ENCODE data around the gene DMD.
"Not testable (repeated sequence)": the region's sequence is repeated elsewhere in the genome, so short reads cannot be mapped to it uniquely, and the experiment has no call there.

DMD gene

DNA sequence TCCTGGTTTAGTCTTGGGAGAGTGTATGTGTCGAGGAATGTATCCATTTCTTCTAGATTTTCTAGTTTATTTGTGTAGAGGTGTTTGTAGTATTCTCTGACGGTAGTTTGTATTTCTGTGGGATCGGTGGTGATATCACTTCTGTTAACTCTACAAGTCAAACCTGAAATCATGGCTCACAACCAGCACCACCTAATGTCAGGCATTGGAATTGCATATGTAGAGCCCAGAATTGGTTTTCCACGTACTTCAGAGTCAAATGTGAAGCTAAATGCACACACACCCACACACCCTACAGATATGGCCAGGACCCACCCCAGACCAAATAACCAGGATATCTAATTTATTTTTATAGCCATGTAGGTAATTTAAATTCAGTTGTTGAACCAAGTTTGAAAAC is 964.7 kb downstream of the DMD start:
- not testable (repeated sequence) for ATAC-seq, DNase-seq

DNA sequence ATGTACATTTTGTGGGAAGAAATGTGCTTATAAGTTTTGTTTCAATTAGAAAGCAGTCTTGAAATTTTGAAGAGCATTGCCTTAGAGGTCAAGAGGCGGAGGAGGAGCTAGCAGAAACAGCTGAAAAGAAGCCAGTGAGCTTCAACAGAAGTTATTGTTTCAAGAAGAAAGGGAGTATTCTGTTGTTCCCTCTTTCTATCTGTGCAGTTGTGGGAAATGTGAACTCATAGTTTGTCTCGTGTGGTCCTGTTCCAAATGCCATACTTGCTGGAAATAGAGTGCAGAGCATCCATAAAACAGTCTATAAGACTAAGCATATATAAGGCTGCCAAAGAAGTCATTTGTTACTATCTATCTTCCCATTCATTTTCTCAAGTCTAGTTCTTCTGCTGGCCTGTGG is 1015.7 kb downstream of the DMD start:
- DNase-seq (no peak), ATAC-seq (no peak)

DNA sequence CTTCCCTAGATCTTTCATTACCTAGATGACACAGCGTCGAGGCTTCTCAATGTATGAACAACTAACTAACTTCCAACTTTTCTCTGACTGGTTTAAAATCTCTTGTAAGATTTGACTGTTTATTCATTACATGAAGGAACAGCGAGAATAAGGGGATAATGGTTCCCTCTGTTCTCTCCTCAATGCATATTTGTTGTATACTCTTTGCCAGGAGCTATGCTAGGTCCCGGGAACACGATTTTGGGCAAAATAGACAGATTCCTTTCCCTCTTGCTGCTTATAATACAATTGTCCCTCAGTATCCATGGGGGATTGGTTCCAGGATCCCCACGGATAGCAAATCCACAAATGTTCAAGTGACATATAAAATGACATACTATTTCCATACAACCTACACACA is 1020.0 kb downstream of the DMD start:
- ATAC-seq, result no peak
- no peak for DNase-seq

DNA sequence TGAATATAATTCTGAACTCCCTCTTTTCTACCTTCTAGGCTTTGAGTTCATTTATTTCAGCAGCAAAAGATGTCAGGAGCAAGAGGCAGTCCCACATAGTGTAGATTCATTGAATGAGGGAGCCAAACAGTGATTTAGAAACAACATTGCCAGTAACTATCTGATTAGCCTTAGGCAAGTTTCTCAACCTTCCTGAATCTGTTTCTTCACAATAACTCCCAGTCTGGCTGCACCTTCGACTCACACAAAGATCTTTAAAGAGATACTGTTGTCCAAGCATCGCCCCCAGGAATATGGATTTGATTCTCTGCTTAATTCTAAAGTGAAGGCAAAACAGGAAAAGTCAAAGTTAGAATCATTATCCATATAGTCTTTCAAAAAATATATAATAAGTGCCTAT is 1026.2 kb downstream of the DMD start:
- DNase-seq, result no peak
- no peak for ATAC-seq

DNA sequence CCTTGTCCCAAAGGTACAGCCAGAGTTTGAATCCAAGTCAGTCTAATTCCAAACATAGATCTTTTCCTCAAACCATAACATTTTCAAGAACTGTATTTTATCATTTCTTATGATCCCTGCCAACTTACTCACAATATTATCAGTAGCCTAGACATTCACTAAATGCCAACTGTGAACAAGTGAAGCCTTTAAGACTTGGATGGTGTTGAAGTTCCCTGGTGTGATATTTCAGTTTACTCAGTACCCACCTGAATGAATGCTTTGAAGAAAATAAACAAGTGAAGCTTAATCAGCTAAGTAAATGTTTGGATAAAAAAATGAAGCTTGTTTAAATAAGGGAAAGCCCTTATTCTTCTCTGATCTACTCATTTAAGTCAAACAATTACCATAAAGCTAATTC is 1028.3 kb downstream of the DMD start:
- ATAC-seq, result no peak

DNA sequence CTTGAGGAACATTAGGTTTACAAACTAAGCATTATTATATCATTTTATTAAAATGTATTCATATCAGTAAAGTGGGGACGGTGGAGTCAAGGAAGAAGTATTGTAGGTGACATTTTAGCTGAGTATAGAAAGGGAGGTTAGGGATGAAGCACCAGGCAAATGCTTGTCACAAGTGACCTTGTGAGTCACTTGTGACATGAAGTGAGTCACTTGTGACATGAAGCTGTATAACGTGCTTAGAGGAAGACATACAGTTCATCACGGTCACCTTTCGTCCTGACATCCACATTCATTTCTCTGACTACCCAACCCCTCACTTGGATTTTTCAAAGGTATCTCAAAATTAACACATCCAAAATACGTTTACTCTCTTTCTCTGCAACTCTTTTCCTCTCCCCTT is 1034.8 kb downstream of the DMD start:
- DNase-seq, result no peak
- ATAC-seq, result no peak

More for the DNA sequence above, 1028.3 kb downstream of the DMD start:
- no peak for DNase-seq

DNA sequence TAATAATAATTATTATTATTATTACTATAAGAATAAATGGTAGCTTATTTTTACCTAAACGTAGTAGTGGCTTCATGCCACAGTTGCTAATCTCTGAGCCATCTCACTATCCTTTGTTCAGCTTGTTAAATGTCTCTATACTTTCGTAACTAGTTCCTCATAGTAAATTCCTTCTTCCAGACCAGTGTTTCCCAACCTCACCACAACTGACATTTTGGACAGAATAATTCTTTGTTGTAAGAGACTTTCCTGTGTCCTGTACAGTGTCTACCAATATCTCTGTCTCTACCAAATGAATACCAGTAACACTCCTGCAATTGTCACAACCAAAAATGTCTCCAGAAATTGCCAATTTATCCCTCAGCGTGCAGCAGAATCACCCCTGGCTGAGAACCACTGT is 1040.9 kb downstream of the DMD start:
- ATAC-seq, result no peak
- no peak for DNase-seq

DNA sequence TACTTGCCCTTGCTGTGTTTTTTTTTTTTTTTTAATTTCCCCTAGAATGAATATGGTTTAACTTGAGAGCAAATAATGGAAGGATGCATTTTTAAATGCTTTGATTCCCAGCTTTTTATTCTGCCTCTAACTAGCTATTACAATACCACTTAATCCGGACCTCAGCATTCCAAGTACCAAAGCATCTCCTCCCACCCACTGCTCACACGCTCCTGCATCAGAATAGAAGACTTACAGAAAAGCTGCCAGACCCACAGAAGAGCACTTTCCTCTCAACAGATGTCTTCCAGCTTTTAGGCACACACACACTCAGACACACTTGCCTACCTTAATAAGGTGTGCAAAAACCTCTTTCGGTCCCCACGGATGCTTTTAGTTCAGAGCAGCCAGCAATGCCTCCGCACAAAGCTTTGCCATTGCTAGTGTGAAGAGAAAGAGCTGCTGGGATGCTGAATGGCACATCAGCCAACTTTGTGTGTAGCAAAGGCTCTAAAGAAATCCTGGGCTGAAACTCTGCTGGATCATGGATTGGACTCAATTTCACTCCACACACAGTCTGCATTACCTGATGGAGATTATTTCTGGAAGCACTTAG is 1056.2 kb downstream of the DMD start:
- ATAC-seq, result no peak

DNA sequence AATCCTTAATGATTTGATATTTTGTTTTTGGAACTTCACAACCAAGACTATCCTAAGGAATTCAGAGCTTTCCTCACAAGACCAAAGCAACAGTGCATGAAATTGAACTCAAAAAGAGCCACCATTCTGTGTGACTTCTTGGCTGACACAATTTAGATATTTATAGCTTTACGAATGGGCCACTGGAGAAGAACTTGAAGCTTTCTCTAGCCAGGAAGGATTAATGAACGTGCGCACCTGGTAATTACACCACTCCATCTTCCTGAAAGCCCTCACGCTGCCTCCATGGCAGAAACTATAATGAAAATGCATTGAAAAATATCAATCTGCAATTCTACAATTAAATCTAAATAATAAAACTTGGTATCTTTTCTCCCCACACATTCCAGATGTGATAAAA is 1057.8 kb downstream of the DMD start:
- ATAC-seq (no peak), DNase-seq (no peak)

More for the DNA sequence above, 1056.2 kb downstream of the DMD start:
- DNase-seq, result no peak

DNA sequence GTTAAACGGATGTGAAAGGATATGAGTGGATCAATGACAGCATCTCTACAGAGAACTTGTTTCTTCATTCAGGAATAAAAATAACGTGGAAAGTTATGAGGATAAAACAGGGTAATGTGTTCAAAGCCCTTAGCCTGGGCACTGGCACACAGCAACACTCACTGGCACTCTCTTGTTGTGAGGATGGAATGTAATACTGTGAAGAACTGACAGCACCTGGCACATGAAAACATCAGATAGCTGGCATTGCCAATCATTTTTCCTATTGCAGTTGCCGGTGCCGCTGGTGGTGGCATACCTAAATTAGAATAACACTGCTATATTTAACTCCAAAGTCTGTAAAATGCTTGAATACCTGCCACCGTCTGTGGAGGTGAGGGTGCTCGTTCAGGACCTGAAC is 1061.2 kb downstream of the DMD start:
- DNase-seq (no peak), ATAC-seq (no peak)

DNA sequence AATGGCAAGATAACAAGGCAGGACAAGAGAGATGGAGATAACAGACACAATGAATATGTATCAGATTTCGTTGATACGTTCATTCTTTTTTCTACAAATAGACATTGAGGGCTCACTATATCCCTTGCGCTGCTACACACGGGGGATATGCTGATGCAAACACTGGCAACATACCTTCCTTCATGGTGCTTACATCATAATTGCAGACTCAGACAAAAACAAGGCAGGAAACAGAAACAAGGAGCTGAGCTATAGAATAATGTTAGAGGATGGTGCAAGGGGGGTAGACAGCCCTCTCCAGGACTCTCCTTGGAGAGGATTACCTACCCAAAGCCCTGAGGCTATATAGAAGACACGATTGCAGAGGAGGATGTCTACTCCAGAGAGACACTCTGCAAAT is 1069.5 kb downstream of the DMD start:
- ATAC-seq (no peak), DNase-seq (no peak)

DNA sequence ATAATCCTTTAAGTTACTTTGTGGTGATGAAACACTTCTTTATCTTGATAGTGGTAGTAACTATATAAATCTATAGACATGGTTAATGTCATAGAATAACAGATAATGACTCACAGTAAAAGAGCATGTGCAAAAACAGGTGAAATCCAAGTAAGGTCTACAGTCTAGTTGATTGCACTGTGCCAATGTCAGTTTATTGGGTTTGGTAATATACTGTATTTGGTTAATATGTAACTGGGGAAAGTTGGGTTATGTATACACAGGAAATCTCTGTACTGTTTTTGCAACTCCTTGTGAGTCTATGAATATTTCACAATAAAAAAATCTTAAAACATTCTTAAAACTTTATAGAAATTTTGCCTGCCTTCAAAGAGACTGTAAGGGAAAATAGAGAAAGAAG is 1071.9 kb downstream of the DMD start:
- ATAC-seq (no peak), DNase-seq (no peak)

DNA sequence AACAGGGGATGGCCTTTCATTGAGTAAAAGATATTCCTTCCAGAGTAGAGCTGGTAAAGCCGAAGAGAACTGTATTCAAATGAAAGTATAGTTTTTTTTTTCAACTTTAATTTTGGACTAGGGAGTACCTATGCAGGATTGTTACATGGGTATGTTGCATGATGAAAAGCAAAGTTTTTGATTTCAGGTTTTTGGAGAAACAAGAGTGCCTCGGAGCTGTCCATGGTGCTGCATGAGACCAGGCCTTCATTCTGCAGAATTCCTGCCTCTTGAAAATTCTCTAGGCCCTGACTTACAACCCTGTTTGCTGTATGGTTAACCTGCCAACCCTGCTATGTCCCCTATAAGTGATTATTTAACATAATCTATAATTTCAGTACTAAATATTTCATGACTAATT is 1073.8 kb downstream of the DMD start:
- DNase-seq (no peak), ATAC-seq (no peak)

DNA sequence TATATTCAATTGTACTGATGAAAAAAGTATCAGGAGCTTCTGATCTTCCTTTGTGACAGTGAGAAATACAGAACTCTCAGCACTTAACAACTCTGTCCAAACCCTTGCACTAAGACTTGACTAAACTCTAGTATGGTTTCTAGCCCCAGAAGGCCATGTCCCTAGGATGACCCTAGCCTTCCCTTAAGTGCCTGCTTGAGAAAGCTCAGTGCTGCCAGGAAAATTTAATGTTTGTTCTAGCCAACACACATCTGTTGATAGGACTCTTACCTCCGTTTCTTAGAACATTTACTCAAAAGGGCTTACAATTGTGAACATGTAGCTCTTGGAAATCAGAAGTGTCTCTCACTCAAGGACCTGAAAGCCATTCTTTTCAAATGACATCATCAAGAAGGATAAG is 1084.4 kb downstream of the DMD start:
- ATAC-seq (no peak), DNase-seq (no peak)

DNA sequence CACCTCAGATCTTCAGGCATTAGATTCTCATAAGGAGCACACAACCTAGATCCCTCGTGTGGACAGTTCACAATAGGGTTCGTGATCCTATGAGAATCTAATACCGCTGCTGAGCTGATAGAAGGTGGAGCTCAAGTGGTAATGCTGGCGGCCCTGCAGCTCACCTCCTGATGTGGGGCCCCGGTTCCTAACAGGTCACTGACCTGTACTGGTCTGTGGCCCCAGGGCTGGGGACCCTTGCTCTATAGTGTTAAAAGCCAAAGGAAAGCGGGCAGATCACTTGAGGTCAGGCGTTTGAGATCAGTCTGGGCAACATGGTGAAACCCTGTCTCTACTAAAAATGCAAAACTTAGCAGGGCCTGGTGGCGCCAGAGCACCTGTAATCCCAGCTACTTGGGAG is 1092.5 kb downstream of the DMD start:
- ATAC-seq (no peak), DNase-seq (no peak)

DNA sequence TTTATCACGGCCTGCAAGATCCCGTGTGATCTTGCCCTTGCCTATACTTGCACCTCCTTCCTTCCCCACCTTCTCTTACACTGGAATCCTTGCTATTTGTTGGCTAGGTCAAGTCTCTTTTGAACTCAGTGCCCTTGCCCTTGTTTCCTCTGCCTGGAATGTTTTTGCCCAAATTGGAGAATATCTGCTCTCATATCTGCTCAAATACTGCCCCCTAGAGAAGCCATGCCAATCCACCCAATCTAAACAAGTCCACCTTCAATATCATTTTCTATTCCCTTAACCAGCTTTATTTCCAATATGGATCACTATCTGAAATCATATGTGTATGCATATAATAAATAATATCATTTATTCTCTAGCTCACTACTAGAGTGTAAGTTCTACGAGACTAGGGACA is 1095.3 kb downstream of the DMD start:
- DNase-seq, result no peak
- no peak for ATAC-seq

DNA sequence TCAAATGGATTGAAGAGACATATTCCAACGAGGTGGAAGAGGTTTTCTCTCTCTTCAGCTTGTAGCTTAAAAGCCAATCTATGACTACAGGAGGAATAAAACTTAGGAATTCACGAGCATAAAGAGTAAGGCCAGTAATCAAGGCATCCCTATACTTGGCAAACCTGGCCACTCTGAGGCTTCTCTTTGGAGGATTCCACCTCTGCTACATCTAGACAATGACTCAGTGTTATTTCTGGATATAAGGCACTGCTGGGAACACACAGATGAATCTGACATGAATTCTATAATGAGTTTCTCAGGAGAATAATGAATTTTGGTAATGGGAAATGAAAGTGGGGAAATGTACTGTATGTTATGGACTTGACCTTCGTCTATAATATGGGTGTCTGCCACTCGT is 1123.7 kb downstream of the DMD start:
- DNase-seq, result no peak
- no peak for ATAC-seq

DNA sequence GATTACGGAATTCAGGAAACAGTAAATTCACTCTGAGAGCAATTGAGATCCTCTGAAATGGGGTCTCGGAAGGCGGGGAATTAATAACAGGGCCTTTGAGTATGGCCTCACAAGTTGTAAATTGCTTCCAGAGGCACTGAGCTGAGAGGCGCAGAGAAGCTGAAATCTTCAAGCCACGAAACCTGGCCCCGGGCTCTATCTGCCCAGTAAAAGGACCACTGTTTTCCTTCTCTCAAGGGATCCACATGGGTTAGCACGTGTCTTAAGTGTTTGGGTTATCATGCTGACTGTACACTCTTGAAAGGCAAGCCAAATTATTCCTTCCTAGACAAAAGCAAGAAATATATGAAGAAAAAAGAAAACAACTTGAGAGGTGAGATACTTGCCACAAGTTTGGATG is 1126.6 kb downstream of the DMD start:
- ATAC-seq, result no peak
- DNase-seq, result no peak

DNA sequence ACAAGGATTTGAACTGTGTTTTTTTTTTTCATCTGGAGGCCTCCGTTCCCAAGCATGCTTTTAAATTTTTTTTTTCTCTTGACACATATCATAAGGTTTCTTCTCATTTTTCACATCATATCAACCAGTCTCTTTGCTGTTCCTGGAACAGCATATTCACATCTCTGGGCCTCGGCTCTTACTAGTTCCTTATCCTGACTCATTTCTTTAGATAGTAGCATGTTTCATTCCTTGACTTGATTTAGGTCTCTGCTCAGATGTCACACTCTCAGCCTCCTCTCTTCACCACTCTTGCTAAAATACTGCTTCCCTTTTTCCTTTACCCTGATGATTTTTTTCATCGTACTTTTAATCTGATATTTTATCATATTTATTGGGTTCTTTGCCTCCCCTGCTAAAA is 1163.1 kb downstream of the DMD start:
- ATAC-seq (no peak), DNase-seq (no peak)

DNA sequence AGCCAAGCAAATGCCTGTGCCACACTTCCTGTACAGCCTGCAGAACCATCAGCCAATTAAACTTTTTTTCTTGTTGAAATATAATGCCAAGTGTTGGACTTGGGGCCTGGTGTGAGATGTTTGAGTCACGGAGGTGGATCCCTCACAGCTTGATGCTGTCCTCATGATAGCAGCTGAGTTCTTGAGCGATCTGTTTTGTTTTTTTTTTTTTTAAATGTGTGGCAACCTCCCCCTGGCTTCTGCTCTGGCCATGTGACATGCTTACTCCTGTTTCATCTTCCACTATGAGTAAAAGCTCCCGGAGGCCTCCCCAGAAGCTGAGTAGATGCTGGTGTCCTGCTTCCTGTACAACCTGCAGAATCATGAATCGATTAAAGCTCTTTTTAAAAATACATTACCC is 1166.2 kb downstream of the DMD start:
- DNase-seq, result no peak
- no peak for ATAC-seq

DNA sequence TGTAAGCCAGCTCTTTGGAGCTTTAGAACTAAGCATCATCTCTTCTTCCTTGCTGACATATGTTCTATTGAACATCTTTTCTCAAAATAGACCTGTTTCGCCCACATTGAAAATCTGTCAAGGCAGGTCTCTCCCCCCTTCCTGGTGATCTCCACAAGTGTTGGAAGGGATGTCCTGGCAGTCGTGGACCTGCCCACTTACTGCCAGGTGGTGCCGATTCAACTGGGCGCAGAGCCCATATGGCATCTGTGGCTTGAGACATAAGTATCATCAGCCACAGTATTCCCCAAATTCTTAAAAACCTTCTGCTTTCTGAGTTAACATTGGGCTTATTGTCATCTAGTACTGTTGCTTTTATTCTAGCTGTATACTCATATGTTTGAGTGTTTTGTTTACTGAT is 1170.2 kb downstream of the DMD start:
- DNase-seq (no peak), ATAC-seq (no peak)

DNA sequence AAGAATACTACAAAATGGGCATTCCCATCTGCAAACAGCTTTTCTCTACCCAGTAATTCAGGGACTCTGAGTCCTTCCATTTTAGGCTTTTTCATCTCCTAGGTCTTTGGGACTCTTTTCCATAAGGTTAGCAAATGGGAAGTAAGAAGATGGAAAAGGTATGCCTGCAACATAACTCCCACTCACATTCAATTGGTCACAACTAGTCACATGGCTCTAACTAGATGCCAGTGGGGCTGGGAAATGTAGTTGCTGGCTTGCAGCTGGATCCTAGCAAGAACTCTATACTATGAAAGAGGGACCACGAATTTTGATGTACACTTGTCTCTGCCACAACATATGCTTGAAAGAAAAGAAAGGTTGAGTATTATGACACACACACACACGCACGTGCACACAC is 1184.6 kb downstream of the DMD start:
- DNase-seq (no peak), ATAC-seq (no peak)

DNA sequence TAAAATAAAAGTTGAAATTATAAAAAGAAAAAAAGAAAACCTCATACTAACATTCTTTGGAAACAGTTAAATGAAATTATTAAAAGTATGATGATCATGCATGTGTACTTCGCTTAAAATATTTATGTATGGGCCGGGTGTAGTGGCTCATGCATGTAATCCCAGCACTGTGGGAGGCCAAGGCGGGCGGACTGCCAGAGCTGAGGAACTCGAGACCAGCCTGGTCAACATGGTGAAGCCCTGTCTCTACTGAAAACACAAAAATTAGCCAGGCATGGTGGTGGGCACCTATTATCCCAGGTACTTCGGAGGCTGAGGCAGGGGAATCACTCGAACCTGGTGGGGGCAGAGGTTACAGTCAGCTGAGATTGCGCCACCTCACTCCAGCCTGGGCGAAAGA is 1187.3 kb downstream of the DMD start:
- DNase-seq, result no peak
- ATAC-seq, result no peak

DNA sequence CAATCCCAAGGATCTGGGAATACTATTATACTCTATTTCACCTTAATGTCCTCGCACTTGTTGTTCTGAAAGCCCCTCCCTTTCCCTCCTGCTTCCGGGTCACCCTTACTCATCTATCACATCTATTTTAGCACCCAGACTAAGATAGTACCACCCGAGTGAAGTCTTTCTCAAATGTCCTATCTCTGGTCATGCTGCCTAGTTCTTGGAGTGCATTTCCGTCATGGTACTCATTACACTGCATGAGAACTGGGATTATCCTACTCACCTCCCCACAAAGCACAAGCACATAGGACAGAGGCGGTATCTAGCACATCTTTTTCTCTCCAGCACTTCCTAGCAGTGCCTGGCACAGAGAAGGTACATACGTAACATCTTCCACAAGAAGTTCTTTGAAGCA is 1195.2 kb downstream of the DMD start:
- no peak for ATAC-seq

DNA sequence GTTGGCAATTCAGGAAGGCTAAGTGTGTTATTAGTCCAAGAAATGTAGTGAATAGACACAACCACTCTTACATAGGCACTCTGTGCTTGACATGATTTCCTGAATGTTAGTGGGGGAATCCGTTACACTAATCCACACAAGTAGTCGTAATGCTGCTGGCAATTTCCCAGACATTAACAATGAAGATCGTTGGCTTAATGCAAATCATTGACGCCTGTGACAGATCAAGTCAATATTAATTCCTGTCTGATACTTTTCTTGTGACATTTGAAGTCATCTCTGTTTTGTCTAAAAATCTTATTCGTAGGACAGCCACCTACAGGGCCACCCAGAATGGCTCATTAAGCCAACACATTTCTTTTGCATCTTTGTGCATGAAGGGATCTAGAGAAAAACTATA is 1200.4 kb downstream of the DMD start:
- ATAC-seq, result no peak
- DNase-seq, result no peak

More for the DNA sequence above, 1195.2 kb downstream of the DMD start:
- no peak for DNase-seq

All from stimulated activated naive CD8-positive, alpha-beta T cell treated with anti-CD3 and anti-CD28 coated beads, Interleukin-15, Interleukin-2, amounts not matched to agents 100 U/mL and 50 U/mL, for 24 hours (primary cell).